22Rv1 (cell line): ENCODE data around the gene EGFLAM.

Experiments
- ZFX ChIP-seq: fragments of 450-650 bp; IDR thresholded peaks from 2 replicates; pipeline ENCODE4 v1.6.1; 2017; ENCODE audit warnings: antibody characterized with exemption, borderline replicate concordance
- TF ChIP-seq, protein P1 (sequence below): fragments of 450-650 bp; IDR thresholded peaks from 2 replicates; pipeline ENCODE4 v1.5.1; 2017; ENCODE audit warnings: mild to moderate bottlenecking

DNA sequence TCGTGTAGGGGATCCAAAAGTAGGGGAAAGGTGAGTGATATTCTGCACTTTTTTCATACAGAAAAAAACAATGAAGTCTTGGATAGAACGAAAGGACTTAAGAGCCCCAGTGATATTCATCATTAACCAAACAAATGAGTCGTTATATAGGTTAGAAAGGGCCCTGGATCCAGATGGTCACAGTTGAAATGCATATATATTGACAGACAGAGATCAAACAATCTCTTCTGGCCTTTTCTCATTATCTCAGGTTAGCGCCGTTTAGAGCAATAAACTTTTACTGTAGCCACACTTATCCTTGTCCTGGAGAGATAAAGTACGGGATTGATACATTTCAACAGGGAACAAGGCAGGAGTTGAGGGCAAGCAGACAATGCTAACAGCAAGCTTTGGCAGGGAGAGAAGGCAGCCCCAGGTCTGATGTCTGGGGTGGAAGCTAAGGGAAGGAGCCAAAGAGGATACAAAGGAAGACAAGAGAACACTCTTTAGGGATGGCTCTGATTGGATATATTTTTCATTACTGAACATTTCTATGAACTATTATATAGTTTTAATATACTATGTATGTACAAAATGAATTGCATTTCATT is 221.1 kb downstream of the EGFLAM start:
- TF ChIP-seq, protein P1, sequence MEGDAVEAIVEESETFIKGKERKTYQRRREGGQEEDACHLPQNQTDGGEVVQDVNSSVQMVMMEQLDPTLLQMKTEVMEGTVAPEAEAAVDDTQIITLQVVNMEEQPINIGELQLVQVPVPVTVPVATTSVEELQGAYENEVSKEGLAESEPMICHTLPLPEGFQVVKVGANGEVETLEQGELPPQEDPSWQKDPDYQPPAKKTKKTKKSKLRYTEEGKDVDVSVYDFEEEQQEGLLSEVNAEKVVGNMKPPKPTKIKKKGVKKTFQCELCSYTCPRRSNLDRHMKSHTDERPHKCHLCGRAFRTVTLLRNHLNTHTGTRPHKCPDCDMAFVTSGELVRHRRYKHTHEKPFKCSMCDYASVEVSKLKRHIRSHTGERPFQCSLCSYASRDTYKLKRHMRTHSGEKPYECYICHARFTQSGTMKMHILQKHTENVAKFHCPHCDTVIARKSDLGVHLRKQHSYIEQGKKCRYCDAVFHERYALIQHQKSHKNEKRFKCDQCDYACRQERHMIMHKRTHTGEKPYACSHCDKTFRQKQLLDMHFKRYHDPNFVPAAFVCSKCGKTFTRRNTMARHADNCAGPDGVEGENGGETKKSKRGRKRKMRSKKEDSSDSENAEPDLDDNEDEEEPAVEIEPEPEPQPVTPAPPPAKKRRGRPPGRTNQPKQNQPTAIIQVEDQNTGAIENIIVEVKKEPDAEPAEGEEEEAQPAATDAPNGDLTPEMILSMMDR = no peak
- TF ChIP-seq ZFX = no peak
